ENCODE data around the gene GOLGA6L6.
"Not testable (repeated sequence)": the region's sequence is repeated elsewhere in the genome, so short reads cannot be mapped to it uniquely, and the experiment has no call there.

GRCh38 chr15:20581261-20582108, 39.9 kb upstream of the GOLGA6L6 start:
- not testable (repeated sequence) for TF ChIP-seq CTCF, POLR2A (IDR thresholded peaks at IDR 0.05)
